GM21367 (cell line): ENCODE measurements around the gene NUP88.

Experiments
- ATAC-seq: cut with Tn5 transposase; IDR thresholded peaks from one replicate; pipeline ENCODE4 v1.9.1; 2021; ENCODE audit not compliant: unreplicated experiment

The NUP88 gene

DNA sequence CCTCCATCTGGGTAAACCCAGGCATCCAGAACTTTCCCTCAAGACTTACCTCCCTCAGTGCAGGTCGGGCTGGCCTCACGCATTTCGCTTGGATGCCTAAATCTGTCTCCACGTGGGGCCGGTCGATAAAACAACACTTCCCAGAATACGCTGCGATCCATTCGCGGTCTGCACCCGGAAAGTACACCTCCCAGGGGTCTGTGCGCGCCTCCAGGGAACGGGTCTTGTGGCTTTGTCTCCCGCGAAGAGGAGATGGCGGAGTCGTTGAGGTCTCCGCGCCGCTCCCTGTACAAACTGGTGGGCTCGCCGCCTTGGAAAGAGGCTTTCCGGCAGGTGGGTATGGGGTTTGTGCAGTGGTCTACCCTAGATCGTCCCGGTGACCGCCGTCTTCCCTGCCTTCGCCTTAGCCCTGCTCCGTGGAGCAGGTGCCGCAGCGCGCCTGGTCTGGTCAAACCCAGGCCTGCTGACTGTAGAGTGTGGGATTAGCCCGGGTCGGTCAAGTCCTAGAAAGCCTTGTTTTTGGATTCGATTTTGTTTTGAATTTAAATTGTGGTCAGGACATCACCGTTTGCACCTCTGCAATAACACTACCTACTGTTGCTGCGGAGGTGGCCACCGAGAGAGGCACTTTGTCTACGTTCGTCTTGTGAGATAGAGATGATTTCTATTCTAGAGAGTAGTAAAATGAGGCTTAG is 644 bp upstream of the NUP88 start, which contains the start of gene RPAIN:
TSS of gene RPAIN (plus strand) at position 224 of the 695 bp plus-strand sequence. CDS start at position 253, 29 bp downstream.
- peak; percentile 61 for ATAC-seq

DNA sequence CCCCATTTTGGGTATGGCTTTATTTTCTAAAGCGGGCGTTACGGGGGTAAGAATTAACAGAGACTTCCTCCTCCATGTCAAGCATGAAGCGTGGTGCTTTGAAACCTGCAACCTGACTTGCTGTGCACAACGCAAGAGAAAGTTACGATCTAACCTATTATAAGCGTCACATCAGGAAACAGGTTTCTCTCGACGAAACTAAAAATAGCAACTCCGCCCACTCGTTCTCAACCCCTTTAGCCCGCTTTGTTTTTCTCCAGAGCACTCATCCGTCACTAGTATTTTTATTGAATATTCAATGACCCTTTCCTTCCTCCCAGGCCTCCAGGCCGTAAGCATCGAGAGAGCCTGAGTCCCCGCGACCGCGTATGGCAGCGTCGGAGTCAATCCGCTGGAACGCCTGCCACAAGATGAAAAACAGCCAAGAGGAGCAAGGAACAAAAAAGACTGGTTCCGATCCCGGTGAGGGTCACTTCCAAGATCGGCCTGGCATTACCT is 555 bp downstream of the NUP88 start:
- ATAC-seq, result no peak

DNA sequence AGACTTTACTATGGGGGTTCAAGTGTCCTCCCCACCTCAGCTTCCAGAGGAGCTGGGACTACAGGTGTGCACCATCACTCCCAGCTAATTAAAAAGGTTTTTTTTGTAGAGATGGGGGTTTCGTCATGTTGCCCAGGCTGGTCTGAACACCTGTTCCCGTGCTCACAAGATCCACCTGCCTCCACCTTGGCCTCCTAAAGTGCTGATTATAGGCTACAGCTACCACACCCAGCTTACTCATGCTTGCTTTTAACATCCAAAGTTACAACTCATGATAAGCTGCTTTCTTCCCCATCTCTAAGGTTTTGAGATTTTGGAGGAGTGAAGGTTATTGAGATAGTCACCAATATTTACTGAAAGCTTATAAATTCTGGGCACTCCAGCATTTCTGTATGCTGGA is 2.6 kb downstream of the NUP88 start:
- ATAC-seq, result no peak

DNA sequence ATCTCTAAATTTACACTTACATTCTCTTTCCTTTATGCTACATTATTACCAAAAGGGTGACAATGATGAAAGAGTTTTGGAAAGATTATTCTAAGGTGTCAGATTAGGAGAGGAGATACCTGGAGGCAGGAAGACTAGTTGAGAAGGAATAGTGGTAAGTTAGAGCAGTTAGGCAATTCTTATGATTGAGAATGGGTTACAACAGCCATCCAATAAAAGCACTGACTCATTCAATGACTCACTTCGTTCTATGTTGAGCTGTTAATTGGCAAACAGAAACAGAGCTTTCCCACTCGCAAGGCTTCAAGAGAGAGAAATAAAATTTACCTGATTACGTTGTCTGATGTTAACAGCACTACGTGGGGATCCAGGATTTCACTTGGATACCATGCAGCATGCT is 5.8 kb downstream of the NUP88 start:
- no peak for ATAC-seq

DNA sequence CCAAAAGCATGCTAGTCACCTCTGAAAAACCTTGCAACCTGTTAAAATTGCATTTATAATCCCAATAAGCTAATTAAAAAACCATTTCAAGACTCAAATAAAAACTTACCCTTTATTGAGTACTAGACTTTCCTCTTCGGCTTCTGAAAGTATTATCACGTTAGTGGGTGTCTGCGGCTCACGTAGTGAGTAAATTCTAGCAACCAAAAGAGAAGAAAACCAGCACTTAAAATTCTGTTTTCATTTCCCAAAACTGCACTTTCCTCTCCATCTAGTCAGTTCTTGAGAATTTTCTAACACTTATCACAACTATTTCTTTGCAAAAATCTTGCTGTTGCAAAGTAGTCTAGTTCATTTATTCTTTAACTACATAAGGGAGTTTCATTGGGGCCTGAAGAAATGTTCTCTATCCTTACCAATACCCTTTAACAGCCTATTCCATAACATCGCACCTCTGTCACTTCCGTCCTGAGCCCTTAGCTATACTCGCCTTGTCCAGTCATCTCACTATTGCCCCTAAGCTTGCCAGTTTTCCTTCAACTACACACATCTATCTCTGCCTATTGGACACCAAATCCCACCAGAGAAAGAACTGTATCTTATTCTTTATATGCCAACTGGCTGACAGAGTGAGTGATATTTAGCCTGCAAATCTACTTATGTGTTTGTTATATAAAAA is 8.7 kb downstream of the NUP88 start:
- ATAC-seq, result no peak

DNA sequence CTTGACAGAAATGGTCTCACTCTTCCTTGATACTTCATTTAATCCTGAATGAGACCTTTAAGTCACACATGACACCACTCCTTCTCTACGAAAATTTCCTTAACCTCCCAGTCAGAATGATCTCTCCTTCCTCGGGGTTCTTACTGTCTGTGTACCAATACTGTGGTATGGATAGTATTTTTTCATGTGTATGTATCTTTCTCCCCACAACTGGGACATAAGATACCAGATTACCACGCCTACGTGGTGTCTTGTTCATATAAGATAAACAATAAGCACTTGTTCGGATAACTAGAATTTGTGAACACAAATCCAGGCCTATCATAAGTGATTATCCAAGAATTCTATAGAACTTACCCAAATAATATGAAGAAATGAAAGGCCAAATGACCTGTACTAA is 11.3 kb downstream of the NUP88 start:
- no peak for ATAC-seq

DNA sequence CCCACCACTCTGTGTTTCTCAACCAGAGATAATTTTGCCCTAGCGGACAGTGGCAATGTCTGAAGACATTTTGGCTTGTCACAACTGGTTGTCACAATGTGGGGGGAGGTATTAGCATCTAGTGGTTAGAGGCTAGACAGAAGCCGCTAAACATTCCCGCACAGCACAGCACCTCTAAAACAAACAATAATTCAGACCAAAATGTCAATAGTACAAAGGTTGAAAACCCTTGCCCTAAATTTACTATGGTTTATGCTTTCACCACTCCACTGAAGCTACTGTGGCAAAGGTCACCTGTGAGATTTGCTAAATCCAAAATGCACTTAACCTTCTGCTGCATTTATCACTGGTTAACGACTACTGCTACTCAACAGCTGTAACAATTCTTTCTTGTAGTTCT is 14.1 kb downstream of the NUP88 start:
- ATAC-seq, result no peak

DNA sequence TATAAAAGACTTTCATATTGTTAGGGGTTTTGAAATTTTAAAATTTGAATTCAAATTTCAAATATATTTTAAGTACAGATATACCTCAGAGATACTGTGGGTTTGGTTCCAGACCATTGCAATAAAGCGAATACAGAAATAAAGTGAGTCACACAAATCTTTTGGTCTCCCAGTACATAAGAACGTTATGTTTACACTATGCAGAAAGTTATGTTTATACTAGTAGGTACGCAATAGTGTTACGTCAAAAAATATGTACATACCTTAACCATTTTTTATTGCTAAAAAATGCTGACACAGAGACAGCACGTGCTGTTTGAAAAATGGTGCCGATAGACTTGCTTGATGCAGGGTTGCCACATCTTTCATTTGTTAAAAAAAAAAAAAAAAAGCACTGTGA is 19.7 kb downstream of the NUP88 start:
- no peak for ATAC-seq

DNA sequence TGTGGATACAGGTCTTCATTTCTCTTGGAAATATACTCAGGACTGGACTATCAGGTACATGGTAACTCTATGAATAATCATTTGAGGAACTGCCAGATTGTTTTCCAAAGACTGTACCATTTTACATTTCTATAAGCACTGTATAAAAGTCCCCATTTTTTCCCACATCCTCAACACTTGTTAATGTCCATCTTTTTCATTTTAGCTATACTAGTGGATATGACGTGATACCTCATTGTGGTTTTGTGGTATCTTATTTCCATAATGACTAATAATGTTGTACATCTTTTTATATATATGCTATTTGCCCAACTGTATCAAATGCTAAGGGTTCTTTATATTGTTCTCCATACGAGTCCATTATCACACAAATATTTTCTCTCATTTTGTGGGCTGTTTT is 22.9 kb downstream of the NUP88 start:
- no peak for ATAC-seq

DNA sequence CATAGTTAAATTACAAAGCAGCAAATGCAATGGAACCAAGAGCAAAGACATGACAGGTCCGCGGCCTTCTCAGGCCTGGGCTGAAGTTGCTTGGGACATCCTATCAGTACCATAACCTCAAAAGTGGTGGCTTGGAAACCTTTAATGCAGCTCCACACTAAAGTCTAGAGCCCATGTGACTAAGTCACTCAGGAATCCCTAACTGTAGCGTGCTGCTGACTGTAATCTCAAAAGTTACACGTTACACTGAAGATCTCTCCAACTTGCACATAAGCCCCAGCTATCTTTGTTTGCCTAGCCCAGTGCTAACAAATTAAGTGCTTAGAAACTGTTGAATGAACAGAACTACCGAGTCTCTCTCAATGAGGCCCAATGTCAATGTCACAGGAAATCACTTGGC is 27.8 kb downstream of the NUP88 start:
- no peak for ATAC-seq

DNA sequence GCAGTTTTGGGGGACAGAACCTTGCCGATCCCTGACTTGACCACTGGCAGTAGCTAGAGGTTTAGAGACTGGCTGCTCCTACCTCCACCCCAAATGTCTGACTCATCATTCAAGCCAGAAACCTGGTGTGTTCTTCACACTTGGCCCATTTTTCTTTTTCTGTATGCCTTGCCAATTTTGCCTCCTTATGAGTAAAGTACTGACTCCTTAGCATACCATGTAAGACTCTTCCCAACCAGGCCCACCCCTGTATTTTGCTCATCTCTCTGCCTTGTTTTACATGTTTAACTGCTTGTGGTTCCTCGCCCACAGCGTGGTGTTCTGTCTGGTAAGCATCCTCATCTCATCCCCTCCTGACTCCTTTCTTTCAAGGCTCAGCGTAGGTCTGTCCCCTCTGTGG is 37.9 kb downstream of the NUP88 start:
- no peak for ATAC-seq

DNA sequence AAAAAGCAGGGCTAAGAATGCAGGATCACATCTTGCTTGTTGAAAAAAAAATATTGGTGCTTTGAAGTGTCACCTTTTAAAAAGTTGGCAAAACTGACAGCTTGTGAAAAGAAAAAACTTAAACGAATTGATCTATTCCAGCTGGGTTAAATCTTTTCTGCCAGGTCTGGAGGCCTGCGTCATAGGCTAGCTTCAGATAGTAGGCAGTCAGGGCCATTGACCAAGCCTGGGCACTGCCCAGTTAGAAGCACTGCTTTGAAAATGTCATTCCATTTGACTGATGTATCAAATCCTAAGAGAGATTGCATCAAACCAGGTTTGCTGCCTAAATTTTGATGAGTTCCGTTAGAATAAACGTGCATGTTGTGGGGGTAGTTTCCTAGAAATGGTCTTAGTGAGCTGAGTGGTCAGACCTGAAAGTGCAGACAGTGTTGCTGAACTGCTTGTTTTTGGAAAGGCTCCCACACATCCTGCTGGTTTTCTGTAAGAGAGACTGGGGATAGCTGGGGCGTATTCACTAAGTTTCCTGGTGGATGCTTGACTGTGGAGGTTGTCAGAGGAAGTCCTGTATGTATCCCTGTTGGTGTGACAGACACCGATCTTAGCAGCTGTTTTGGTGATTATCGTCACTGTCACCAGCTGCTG is 38.8 kb downstream of the NUP88 start:
- no peak for ATAC-seq

DNA sequence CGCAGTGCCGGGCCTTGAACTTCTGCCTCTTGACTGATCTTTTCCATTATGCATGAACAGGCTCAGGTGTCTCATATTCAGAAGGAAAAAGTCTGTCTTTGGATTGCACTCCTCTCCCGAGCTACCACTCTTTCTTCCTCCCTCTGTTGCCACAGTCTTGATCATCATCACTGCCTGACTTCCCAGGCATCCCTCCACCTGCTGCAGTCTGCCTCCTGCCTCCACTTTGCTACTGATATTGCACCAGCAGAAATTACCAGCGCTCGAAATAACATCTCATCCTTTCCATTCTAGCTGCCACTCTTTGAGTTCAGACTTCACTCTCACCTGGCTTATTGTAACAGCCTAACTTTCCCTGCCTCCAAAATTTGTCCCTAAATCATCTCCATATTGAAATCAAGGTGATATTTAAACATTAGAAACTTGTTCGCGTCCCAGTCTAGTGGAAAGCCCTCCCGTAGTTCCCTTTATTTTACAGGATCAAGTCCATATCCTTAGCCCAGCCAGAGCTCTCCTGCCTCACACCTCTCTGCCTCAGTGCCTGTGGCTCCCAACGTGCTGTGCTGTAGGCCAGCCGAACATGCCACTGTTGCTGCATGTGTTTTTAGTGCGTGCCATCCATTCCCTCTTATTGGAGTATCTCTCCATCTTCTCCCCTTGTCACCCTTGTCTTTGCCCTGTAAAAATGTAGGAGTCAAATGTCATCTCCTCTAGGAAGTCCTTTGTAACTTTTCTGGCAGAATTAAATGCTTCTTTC is 39.9 kb downstream of the NUP88 start:
- ATAC-seq, result no peak

DNA sequence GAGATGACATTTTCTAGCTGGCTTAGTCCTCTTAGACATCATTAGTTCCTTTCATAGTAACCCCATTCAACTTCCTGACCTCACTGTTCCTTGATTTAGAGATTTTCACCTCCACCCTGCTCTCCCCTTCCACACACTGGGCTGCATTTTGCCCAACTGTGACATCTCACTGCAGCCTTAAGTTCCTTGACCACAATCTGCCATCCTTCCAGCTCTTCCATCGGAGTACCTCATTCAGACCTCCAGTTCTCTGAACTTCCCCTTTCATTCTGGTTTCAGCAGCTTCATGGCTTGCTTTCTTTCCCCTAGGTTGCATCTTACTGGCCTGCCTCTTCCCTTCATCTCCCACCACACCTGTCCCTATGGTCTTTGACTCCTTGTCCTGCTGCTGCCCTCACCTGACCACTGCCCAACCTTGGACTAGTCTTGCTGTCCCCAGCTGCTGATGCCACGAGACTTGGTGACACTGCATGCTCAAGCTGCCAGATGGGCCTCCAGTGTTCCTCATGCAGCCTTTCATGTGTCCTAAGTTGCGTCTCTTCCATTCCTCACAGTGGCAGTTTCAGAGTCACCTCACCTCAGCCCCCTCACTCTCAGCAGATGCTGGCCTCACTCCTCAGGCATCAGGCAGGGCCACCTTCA is 40.8 kb downstream of the NUP88 start:
- no peak for ATAC-seq

DNA sequence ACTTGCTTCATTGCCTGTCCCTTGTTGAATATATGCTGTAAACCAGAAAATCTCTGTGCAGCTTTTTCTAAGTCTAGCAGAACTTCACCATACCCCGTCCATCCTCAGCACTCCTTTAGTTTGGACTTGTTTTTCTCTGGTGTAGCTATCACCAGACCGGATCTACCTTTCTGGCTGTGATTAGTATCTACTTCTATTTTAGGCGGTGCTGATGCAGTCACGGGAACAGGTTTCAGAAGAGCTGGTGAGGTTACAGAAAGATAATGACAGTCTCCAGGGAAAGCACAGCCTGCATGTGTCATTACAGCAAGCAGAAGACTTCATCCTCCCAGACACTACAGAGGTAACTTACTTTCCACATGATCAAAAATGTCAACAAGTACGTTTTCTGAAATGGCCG is 46.4 kb downstream of the NUP88 start:
- no peak for ATAC-seq

DNA sequence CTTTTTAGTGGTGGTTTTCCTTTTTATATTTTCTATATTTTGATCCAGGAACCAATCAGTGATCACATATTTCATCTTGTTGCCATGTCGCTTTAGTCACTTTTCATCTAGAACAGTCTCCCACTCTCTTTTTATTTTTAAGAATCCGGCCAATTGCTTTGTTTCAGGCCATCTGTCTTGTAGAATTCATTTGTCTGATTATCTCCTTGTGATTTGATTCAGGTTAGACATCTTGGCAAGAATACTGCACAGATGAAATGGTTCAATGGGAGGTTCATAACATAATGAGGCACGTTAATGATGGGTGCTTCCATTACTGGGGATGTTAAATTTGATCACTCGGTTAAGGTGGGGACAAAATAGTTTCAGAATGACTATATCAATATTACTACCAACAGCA is 49.1 kb downstream of the NUP88 start:
- no peak for ATAC-seq

DNA sequence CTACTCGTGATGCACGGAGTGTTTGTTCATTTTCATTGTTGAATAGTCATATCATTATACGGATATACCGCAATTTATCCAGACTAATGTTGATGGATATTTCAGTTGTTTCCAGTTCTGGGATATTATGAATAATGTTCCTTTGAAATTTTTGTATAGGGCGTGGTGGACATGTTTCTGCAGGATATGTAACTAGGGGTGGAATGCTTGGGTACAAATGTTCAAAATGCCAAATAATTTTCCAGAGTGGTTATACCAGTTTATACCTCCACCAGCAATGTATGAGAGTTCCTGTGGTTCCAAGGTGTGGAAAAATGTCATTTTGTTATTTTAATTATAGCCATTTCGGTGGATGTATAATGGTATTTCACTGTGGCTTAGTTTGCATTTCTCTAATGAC is 53.6 kb downstream of the NUP88 start:
- no peak for ATAC-seq

DNA sequence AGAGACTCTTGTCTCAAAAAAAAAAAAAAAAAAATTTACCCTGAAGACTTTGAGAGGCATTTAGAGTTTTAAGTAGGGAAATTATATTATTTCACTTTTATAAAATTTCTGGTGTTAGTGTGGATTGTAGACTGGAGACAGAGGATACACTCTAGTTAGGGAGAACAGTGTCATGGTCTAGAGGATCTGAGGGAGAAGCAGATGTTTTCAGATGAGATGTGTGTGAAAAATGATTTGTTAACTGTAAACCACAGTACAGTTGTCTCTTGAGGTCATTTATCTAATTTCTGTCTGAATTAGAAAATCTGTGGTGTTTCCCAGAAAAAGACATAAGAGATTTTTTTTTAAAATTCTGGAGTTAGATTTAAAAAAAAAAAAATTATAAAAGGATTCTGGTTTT is 54.8 kb downstream of the NUP88 start:
- no peak for ATAC-seq

DNA sequence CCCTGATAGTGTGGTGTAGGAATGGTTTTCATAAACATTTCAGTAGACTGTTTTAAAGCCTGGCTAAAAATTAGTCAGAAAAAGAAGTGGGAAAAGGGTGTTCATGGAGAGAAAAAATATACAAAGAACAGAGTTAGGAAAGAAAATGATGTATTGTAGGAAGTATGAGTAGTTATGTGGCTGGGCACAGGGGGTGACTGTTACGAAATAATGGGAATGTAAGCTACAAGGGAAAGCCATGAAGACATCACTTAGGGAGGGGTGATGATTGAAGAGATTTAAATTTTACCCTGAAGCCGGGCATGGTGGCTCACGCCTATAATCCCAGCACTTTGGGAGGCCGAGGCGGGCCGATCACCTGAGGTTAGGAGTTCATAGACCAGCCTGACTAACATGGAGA is 55.3 kb downstream of the NUP88 start:
- ATAC-seq, result no peak

DNA sequence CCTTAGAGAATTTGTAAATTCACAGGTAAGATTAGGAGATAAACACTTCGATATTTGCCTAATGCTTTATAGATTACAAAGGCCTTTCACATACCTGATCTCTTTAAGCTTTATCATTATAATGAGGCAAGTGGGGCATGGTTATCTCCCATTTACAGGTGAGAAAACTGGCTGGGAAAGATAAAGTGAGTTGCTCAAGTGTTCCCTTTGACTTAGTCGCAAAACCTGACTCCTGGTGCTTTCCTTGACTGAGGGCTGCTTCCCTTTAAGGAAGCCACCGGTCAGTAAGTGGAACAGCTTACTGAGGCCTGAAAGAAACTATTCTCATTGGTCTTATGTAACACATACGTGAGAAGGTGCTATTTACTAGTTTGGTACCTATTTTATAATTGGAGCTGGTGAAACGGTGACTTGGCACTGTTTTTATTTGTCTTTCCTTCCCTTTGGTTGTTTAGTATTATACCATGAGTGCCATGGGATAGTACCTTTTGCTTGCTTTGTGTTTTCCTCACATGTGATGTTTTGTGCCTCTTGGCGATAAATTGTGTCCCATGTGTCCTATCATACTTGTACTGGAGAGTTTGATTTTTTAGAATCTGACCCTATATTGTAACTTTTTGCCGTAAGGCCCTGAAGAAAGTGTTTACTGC is 57.2 kb downstream of the NUP88 start:
- no peak for ATAC-seq
